K562 (cell line): ENCODE measurements around the gene RNF32. TPM values are rescaled to one million over a fixed set of nuclear protein-coding genes. Genes with fewer than 3 reads are reported as not detected.

Experiments used
- BRD4 ChIP-seq: fragments of 200-600 bp; sonication (generic); IDR thresholded peaks from 2 replicates; pipeline ENCODE4 v1.6.1; 2017; ENCODE audit warnings: inconsistent platforms
- E2F3 ChIP-seq: fragments of 250-450 bp; sonication (Bioruptor Pico); IDR thresholded peaks from 2 replicates; pipeline ENCODE4 v1.4.0; 2020; ENCODE audit warnings: mild to moderate bottlenecking
- KDM5B ChIP-seq: fragments of 200-600 bp; sonication (generic); IDR thresholded peaks from 2 replicates; pipeline ENCODE4 v1.6.1; 2012; ENCODE audit warnings: low read depth, mild to moderate bottlenecking, moderate library complexity, low read length, control low read depth, inconsistent platforms; ENCODE audit not compliant: insufficient replicate concordance
- NELFE ChIP-seq: IDR thresholded peaks from 2 replicates; pipeline ENCODE4 v1.6.1; 2011; ENCODE audit warnings: mild to moderate bottlenecking; ENCODE audit not compliant: insufficient read depth, insufficient read length
- PHB ChIP-seq: fragments of 250-450 bp; sonication (Bioruptor Pico); IDR thresholded peaks from 2 replicates; pipeline ENCODE4 v1.5.0; 2021
- SAP30 ChIP-seq: fragments of 200-600 bp; sonication (generic); IDR thresholded peaks from 2 replicates; pipeline ENCODE4 v1.6.1; 2012; ENCODE audit warnings: borderline replicate concordance, low read depth, mild to moderate bottlenecking, moderate library complexity, low read length, control low read depth, inconsistent platforms; ENCODE audit not compliant: insufficient read depth, poor library complexity, severe bottlenecking
- SREBF1 ChIP-seq: fragments of 150-350 bp; IDR thresholded peaks from 2 replicates; pipeline ENCODE4 v1.6.1; 2014; ENCODE audit warnings: antibody characterized with exemption, low read depth, low read length, borderline replicate concordance
- TCF3 ChIP-seq: sonication (generic); formaldehyde crosslinking; IDR thresholded peaks from 2 replicates; pipeline ENCODE4 v1.4.0; 2020; ENCODE audit warnings: mild to moderate bottlenecking, missing genetic modification reagents
- ZBTB17 ChIP-seq: fragments of 450-650 bp; formaldehyde crosslinking; IDR thresholded peaks from 2 replicates; pipeline ENCODE4 v1.4.0; 2020; ENCODE audit warnings: mild to moderate bottlenecking
- ZNF212 ChIP-seq: fragments of 450-650 bp; formaldehyde crosslinking; IDR thresholded peaks from 2 replicates; pipeline ENCODE4 v1.4.0; 2020; ENCODE audit warnings: mild to moderate bottlenecking
- ZNF764 ChIP-seq: fragments of 250-450 bp; sonication (Bioruptor Pico); IDR thresholded peaks from 2 replicates; pipeline ENCODE4 v1.4.0; 2020; ENCODE audit warnings: low read depth, mild to moderate bottlenecking, moderate library complexity
- polyA plus RNA-seq, 8 experiments: library from polyadenylated mRNA; depleted of rRNA in 4 of 8; stranded (reverse) in 5 of 8; unstranded in 3 of 8; fragments of >200 nt; fragmentation: Nextera tagmentation in 2 of 8; fragmentation: Illumina TruSeq in 1 of 8; extraction: Ambion mirVana in 2 of 8; extraction: Trizol in 1 of 8; gene quantifications; 2 replicates each; pipeline versions ENCODE4 v1.2.1 to v1.2.3, GENCODE V29; 2011 to 2014; ENCODE audit warnings: inconsistent platforms in 1 of 8, missing spikeins in 1 of 8
- total RNA-seq, 7 experiments: library from RNA; depleted of rRNA in 6 of 7; stranded (reverse); fragments of >200 nt in 6 of 7; fragmentation: Illumina TruSeq in 2 of 7; extraction: Trizol in 2 of 7; gene quantifications; 2 replicates each; pipeline versions ENCODE4 v1.2.1 to v1.2.3, GENCODE V29; 2011 to 2021; ENCODE audit warnings: low replicate concordance in 1 of 7
- TF ChIP-seq, protein P1 (sequence below): fragments of 250-450 bp; sonication (Bioruptor Pico); IDR thresholded peaks from 2 replicates; pipeline ENCODE4 v1.4.0; 2020
- TF ChIP-seq, protein P2 (sequence below): fragments of 250-450 bp; sonication (Bioruptor Pico); IDR thresholded peaks from 2 replicates; pipeline ENCODE4 v1.5.0; 2021
- TF ChIP-seq, protein P3 (sequence below): fragments of 450-650 bp; IDR thresholded peaks from 2 replicates; pipeline ENCODE4 v1.6.1; 2016; ENCODE audit warnings: borderline replicate concordance
- TF ChIP-seq, protein P4 (sequence below): sonication (generic); formaldehyde crosslinking; IDR thresholded peaks from 2 replicates; pipeline ENCODE4 v1.9.0; 2022; ENCODE audit warnings: mild to moderate bottlenecking, missing genetic modification reagents
- TF ChIP-seq, protein P5 (sequence below): sonication (generic); formaldehyde crosslinking; IDR thresholded peaks from 2 replicates; pipeline ENCODE4 v1.8.0; 2022; ENCODE audit warnings: mild to moderate bottlenecking, low read depth, missing genetic modification reagents

Gene RNF32
- total and polyA plus RNA-seq, 9 of the 15 experiments (the other 6 are each of a cell fraction or from before 2014, with no cell fraction given) = 2.6 to 7.0 (median 4.6) TPM

DNA sequence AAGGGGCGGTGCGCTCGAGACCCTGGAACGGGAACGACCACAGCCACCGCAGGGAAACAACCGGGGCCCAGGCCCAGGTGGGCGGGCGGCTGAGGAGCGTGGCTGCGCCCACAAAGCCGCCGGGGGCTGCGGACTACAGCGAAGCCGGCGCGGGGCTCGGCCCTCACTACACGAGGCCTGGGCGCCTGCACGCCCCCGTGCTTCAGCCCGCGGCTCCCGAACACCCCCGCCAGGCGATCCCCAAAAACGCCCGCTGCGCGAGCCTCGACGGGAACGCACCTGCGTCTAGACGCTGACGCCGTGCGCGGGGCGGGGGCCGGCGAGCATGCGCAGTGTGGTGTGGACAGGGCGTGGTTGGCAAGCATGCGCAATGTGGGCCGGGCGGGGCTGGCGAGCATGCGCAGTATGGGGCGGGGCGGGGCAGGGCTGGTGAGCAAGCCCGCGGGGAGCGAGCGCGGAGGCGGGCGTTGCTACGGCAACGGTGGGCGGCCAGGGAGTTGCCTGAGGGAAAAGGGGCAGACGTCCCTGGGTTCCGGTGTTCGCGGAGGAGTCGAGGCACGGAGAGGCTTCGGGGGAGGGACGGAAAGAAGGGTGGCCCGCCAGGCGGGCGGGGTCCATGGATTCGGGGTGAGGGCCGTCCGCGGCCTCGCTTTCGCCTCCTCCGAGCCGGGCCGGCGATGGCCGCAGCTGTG, at the start of gene RNF32 (continued):
- TF ChIP-seq, protein P1, sequence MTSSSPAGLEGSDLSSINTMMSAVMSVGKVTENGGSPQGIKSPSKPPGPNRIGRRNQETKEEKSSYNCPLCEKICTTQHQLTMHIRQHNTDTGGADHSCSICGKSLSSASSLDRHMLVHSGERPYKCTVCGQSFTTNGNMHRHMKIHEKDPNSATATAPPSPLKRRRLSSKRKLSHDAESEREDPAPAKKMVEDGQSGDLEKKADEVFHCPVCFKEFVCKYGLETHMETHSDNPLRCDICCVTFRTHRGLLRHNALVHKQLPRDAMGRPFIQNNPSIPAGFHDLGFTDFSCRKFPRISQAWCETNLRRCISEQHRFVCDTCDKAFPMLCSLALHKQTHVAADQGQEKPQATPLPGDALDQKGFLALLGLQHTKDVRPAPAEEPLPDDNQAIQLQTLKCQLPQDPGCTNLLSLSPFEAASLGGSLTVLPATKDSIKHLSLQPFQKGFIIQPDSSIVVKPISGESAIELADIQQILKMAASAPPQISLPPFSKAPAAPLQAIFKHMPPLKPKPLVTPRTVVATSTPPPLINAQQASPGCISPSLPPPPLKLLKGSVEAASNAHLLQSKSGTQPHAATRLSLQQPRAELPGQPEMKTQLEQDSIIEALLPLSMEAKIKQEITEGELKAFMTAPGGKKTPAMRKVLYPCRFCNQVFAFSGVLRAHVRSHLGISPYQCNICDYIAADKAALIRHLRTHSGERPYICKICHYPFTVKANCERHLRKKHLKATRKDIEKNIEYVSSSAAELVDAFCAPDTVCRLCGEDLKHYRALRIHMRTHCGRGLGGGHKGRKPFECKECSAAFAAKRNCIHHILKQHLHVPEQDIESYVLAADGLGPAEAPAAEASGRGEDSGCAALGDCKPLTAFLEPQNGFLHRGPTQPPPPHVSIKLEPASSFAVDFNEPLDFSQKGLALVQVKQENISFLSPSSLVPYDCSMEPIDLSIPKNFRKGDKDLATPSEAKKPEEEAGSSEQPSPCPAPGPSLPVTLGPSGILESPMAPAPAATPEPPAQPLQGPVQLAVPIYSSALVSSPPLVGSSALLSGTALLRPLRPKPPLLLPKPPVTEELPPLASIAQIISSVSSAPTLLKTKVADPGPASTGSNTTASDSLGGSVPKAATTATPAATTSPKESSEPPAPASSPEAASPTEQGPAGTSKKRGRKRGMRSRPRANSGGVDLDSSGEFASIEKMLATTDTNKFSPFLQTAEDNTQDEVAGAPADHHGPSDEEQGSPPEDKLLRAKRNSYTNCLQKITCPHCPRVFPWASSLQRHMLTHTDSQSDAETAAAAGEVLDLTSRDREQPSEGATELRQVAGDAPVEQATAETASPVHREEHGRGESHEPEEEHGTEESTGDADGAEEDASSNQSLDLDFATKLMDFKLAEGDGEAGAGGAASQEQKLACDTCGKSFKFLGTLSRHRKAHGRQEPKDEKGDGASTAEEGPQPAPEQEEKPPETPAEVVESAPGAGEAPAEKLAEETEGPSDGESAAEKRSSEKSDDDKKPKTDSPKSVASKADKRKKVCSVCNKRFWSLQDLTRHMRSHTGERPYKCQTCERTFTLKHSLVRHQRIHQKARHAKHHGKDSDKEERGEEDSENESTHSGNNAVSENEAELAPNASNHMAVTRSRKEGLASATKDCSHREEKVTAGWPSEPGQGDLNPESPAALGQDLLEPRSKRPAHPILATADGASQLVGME (CRISPR knock-in tag) = peak; percentile 70; the same call in 1 of the 2 replicates
- TF ChIP-seq NELFE (no peak), TCF3 (CRISPR knock-in tag) (peak; percentile 9; the same call in 1 of the 2 replicates), ZNF212 (CRISPR knock-in tag) (peak; percentile 71; the same call in 1 of the 2 replicates), ZBTB17 (no peak), BRD4 (peak; percentile 98), E2F3 (CRISPR knock-in tag) (no peak), SREBF1 (0 out of 2 replicates have a peak, but pooled peaks have one; percentile 22), SAP30 (no peak), ZNF764 (CRISPR knock-in tag) (no peak), PHB (CRISPR knock-in tag) (peak; percentile 84; the same call in 1 of the 2 replicates), KDM5B (peak; percentile 93)
- TF ChIP-seq, protein P2, sequence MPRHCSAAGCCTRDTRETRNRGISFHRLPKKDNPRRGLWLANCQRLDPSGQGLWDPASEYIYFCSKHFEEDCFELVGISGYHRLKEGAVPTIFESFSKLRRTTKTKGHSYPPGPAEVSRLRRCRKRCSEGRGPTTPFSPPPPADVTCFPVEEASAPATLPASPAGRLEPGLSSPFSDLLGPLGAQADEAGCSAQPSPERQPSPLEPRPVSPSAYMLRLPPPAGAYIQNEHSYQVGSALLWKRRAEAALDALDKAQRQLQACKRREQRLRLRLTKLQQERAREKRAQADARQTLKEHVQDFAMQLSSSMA (CRISPR knock-in tag) = peak; percentile 89; the same call in 1 of the 2 replicates
- TF ChIP-seq, protein P3, sequence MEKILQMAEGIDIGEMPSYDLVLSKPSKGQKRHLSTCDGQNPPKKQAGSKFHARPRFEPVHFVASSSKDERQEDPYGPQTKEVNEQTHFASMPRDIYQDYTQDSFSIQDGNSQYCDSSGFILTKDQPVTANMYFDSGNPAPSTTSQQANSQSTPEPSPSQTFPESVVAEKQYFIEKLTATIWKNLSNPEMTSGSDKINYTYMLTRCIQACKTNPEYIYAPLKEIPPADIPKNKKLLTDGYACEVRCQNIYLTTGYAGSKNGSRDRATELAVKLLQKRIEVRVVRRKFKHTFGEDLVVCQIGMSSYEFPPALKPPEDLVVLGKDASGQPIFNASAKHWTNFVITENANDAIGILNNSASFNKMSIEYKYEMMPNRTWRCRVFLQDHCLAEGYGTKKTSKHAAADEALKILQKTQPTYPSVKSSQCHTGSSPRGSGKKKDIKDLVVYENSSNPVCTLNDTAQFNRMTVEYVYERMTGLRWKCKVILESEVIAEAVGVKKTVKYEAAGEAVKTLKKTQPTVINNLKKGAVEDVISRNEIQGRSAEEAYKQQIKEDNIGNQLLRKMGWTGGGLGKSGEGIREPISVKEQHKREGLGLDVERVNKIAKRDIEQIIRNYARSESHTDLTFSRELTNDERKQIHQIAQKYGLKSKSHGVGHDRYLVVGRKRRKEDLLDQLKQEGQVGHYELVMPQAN = peak; percentile 72; the same call in 1 of the 2 replicates
- TF ChIP-seq, protein P4, sequence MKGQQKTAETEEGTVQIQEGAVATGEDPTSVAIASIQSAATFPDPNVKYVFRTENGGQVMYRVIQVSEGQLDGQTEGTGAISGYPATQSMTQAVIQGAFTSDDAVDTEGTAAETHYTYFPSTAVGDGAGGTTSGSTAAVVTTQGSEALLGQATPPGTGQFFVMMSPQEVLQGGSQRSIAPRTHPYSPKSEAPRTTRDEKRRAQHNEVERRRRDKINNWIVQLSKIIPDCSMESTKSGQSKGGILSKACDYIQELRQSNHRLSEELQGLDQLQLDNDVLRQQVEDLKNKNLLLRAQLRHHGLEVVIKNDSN (CRISPR knock-in tag) = peak; percentile 51; the same call in 1 of the 2 replicates
- TF ChIP-seq, protein P5, sequence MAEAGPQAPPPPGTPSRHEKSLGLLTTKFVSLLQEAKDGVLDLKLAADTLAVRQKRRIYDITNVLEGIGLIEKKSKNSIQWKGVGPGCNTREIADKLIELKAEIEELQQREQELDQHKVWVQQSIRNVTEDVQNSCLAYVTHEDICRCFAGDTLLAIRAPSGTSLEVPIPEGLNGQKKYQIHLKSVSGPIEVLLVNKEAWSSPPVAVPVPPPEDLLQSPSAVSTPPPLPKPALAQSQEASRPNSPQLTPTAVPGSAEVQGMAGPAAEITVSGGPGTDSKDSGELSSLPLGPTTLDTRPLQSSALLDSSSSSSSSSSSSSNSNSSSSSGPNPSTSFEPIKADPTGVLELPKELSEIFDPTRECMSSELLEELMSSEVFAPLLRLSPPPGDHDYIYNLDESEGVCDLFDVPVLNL (CRISPR knock-in tag) = peak; percentile 72; the same call in 1 of the 2 replicates
